Ammon's horn (tissue), 1 donor: Measurements from ENCODE around the gene CRAMP1.
"Not testable (repeated sequence)": the region's sequence is repeated elsewhere in the genome, so short reads cannot be mapped to it uniquely, and the experiment has no call there.

Experiments used
- DNase-seq: peaks from one replicate; pipeline ENCODE4 v3.0.0-alpha.2; 2016; ENCODE audit warnings: low spot score

CRAMP1 gene

GRCh38 chr16:1710811-1711507 lies 98.8 kb downstream of the CRAMP1 start:
- DNase-seq: no peak

GRCh38 chr16:1712791-1713261 lies 100.7 kb downstream of the CRAMP1 start:
- DNase-seq: no peak

- DNase-seq: no peak
Observed at GRCh38 chr16:1713331-1713730, 101.2 kb downstream of the CRAMP1 start.

- DNase-seq: peak; percentile 53
Observed at GRCh38 chr16:1713933-1714332, 101.8 kb downstream of the CRAMP1 start.

GRCh38 chr16:1715220-1715619 lies 103.1 kb downstream of the CRAMP1 start:
- no peak for DNase-seq

- not testable (repeated sequence) for DNase-seq
Observed at GRCh38 chr16:1718236-1718635, 106.1 kb downstream of the CRAMP1 start.

GRCh38 chr16:1719559-1720229 lies 107.5 kb downstream of the CRAMP1 start:
- not testable (repeated sequence) for DNase-seq

GRCh38 chr16:1721372-1721771 lies 109.2 kb downstream of the CRAMP1 start:
- DNase-seq: no peak

GRCh38 chr16:1723450-1724147 lies 111.4 kb downstream of the CRAMP1 start:
- no peak for DNase-seq

- DNase-seq: no peak
Observed at GRCh38 chr16:1724491-1724890, 112.3 kb downstream of the CRAMP1 start.

GRCh38 chr16:1726661-1727502 lies 114.7 kb downstream of the CRAMP1 start:
- DNase-seq: no peak
